Brain microvascular endothelial cell (primary cell): Measurements from ENCODE around the gene NHLH2.

Source experiments
- DNase-seq: peaks from one replicate; pipeline ENCODE4 v3.0.0-alpha.2; 2020
- H3K27ac ChIP-seq: fragments of 250-450 bp; sonication (Bioruptor Pico); 2 replicates; pipeline ENCODE4 v1.5.1; 2020; ENCODE audit warnings: mild to moderate bottlenecking, moderate library complexity
- H3K27me3 ChIP-seq: fragments of 250-450 bp; sonication (Bioruptor Pico); replicated peaks from 2 replicates; pipeline ENCODE4 v1.5.1; 2020; ENCODE audit warnings: mild to moderate bottlenecking
- H3K36me3 ChIP-seq: fragments of 250-450 bp; sonication (Bioruptor Pico); replicated peaks from 2 replicates; pipeline ENCODE4 v1.5.1; 2020; ENCODE audit warnings: mild to moderate bottlenecking
- H3K4me3 ChIP-seq: 2 replicates; pipeline ENCODE4 v1.5.1; 2011; ENCODE audit warnings: low read depth, mild to moderate bottlenecking, control low read depth, low read length, moderate library complexity
- CTCF ChIP-seq: IDR thresholded peaks from 2 replicates; pipeline ENCODE4 v1.5.1; 2011; ENCODE audit warnings: low read depth, mild to moderate bottlenecking, moderate library complexity, low read length, control low read depth, inconsistent platforms; ENCODE audit errors: missing control alignments
- in situ Hi-C: cut with HindIII; loops from 2 replicates; pipeline ENCODE4 v1.10.0; 2017; ENCODE audit warnings: low sequenced_read_pairs, low pct_ligation_motif_present

Gene NHLH2

GRCh38 chr1:115828101-115829022 is 12.6 kb downstream of the NHLH2 start:
- TF ChIP-seq CTCF = no peak
- peak; percentile 34 for DNase-seq
- Histone ChIP-seq H3K27ac (no peak overlapping the region), H3K36me3 (no peaks in the 10 kb centered on the region), H3K4me3 (peak overlapping the region; percentile 43), H3K27me3 (peaks cover 19% of the 10 kb centered on the region)
- in situ Hi-C loops = no loop called here

GRCh38 chr1:115827452-115828044 is 13.4 kb downstream of the NHLH2 start:
- no peak overlapping the region for H3K27ac ChIP-seq
- TF ChIP-seq CTCF = no peak
- in situ Hi-C loops = no loop called here
- no peak overlapping the region for H3K4me3 ChIP-seq
- H3K27me3 ChIP-seq = peaks cover 19% of the 10 kb centered on the region
- no peaks in the 10 kb centered on the region for H3K36me3 ChIP-seq
- DNase-seq = no peak

- no peak overlapping the region for H3K4me3 ChIP-seq
- no peak overlapping the region for H3K27ac ChIP-seq
- peaks cover 19% of the 10 kb centered on the region for H3K27me3 ChIP-seq
- DNase-seq = no peak
- in situ Hi-C loops = no loop called here
- no peaks in the 10 kb centered on the region for H3K36me3 ChIP-seq
- no peak for TF ChIP-seq CTCF
Observed at GRCh38 chr1:115826628-115827027, 14.3 kb downstream of the NHLH2 start.

GRCh38 chr1:115822117-115822516 is 18.8 kb downstream of the NHLH2 start:
- no peak overlapping the region for H3K27ac ChIP-seq
- no peak overlapping the region for H3K4me3 ChIP-seq
- no peak for TF ChIP-seq CTCF
- no peak for DNase-seq
- in situ Hi-C loops = no loop called here
- H3K27me3 ChIP-seq = peaks cover 11% of the 10 kb centered on the region
- H3K36me3 ChIP-seq = no peaks in the 10 kb centered on the region

- H3K36me3 ChIP-seq = no peaks in the 10 kb centered on the region
- H3K27me3 ChIP-seq = no peaks in the 10 kb centered on the region
- in situ Hi-C loops = no loop called here
- no peak overlapping the region for H3K27ac ChIP-seq
- TF ChIP-seq CTCF = no peak
- no peak overlapping the region for H3K4me3 ChIP-seq
- DNase-seq = no peak
Observed at GRCh38 chr1:115815694-115816093, 25.2 kb downstream of the NHLH2 start.
